ENCODE data around the gene OR11G2. TPM values are rescaled to one million over a fixed set of nuclear protein-coding genes. Genes with fewer than 3 reads are reported as not detected.
"Not testable (repeated sequence)": the region's sequence is repeated elsewhere in the genome, so short reads cannot be mapped to it uniquely, and the experiment has no call there.

The OR11G2 gene
- total RNA-seq, 2 donors from 2014 or later = not detected

DNA sequence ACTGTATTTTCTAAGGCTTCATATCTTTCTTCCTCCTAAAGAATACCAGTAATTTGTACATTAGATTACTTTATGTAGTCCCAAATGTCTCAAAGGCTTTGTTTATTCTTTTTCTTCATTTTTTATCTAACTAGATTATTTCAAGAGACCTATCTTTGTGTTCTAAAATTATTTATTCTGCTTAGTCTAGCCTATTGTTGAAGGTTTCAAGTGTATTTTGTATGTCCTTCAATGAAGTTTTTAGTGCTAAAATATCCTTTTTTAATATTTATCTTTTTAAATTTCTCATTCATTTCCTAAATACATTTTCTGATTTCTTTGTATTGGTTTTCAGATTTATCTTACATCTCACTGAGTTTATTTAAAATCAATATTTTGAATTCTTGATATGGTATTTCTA lies 26.2 kb upstream of the OR11G2 start:
- Histone ChIP-seq H3K27me3 (ENCODE audit: control insufficient read depth, insufficient read depth, low read length, poor library complexity, severe bottlenecking) (no peaks in the 10 kb centered on the region), H3K9me3 (ENCODE audit: control insufficient read depth, low read length) (peaks cover 86% of the 10 kb centered on the region), H3K4me1 (ENCODE audit: control insufficient read depth, insufficient read depth, low read length) (no peaks in the 10 kb centered on the region), H3K27ac (ENCODE audit: low read depth, low read length) (no peak overlapping the region), H3K9ac (ENCODE audit: extremely low read depth, low read length, poor library complexity, severe bottlenecking) (no peak overlapping the region), H3K4me3 (ENCODE audit: low read length) (no peak overlapping the region), H3K36me3 (ENCODE audit: control insufficient read depth, insufficient read depth, low read length) (no peaks in the 10 kb centered on the region)
- no peaks in the 10 kb centered on the region for H3K27me3 Mint-ChIP-seq (ENCODE audit: insufficient read depth)
- no peaks in the 10 kb centered on the region for H3K4me1 Mint-ChIP-seq
- peaks cover 79% of the 10 kb centered on the region for H3K9me3 Mint-ChIP-seq
- no peak overlapping the region for H3K27ac Mint-ChIP-seq
- H3K4me3 Mint-ChIP-seq = no peak overlapping the region
- DNase-seq = no peak
- TF ChIP-seq, protein P1, sequence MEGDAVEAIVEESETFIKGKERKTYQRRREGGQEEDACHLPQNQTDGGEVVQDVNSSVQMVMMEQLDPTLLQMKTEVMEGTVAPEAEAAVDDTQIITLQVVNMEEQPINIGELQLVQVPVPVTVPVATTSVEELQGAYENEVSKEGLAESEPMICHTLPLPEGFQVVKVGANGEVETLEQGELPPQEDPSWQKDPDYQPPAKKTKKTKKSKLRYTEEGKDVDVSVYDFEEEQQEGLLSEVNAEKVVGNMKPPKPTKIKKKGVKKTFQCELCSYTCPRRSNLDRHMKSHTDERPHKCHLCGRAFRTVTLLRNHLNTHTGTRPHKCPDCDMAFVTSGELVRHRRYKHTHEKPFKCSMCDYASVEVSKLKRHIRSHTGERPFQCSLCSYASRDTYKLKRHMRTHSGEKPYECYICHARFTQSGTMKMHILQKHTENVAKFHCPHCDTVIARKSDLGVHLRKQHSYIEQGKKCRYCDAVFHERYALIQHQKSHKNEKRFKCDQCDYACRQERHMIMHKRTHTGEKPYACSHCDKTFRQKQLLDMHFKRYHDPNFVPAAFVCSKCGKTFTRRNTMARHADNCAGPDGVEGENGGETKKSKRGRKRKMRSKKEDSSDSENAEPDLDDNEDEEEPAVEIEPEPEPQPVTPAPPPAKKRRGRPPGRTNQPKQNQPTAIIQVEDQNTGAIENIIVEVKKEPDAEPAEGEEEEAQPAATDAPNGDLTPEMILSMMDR (conservative IDR thresholded peaks at IDR 0.05) = no peak
- H3K36me3 Mint-ChIP-seq (ENCODE audit: low read depth) = no peaks in the 10 kb centered on the region

DNA sequence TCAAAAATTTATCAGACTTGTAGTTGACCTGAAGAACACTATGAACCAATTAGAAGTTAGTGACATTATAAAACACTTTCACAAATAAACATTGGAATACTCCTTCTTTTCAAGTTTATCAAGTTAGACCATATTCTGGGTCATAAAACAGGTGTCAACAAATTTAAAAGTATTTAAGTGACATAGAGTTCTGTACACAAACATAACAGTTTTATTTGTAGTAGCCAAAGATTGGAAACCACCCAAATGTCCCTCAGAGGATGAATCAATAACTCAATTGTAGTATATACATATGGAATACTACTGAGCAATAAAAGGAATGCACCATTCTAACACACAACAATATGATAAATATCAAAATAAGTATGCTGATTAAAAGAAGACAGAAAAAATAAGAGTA lies 23.6 kb upstream of the OR11G2 start:
- Histone ChIP-seq H3K36me3 (ENCODE audit: control insufficient read depth, insufficient read depth, low read length) (no peaks in the 10 kb centered on the region), H3K27ac (ENCODE audit: low read depth, low read length) (no peak overlapping the region), H3K4me1 (ENCODE audit: control insufficient read depth, insufficient read depth, low read length) (no peaks in the 10 kb centered on the region), H3K27me3 (ENCODE audit: control insufficient read depth, insufficient read depth, low read length, poor library complexity, severe bottlenecking) (no peaks in the 10 kb centered on the region), H3K9ac (ENCODE audit: extremely low read depth, low read length, poor library complexity, severe bottlenecking) (no peak overlapping the region), H3K9me3 (ENCODE audit: control insufficient read depth, low read length) (peaks cover 74% of the 10 kb centered on the region), H3K4me3 (ENCODE audit: low read length) (no peak overlapping the region)
- Mint-ChIP-seq H3K27me3 (ENCODE audit: insufficient read depth) (no peaks in the 10 kb centered on the region), H3K4me1 (no peaks in the 10 kb centered on the region), H3K36me3 (ENCODE audit: low read depth) (no peaks in the 10 kb centered on the region), H3K4me3 (no peak overlapping the region), H3K9me3 (peaks cover 76% of the 10 kb centered on the region), H3K27ac (no peak overlapping the region)
- TF ChIP-seq, protein P1 (conservative IDR thresholded peaks at IDR 0.05) = no peak
- no peak for DNase-seq

DNA sequence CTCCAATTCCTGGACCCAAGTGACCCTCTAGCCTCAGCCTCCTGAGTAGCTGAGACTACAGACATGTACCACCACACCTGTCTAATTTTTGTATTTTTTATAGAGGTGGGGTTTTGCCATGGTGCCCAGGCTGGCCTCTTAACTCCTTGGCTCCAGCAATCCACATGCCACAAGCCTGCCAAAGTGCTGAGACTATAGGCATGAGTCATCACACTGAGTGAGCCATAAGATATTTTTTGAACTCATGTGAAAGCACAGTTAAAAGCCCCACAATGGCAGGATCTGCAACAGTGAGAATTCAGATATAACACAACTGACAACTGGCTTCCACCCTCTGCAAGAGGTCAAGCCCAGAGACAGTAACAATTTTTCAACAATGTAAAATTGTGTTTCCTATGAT lies 20.8 kb upstream of the OR11G2 start:
- not testable (repeated sequence) for H3K27ac ChIP-seq (ENCODE audit: low read depth, low read length); H3K36me3 Mint-ChIP-seq (ENCODE audit: low read depth); H3K27ac Mint-ChIP-seq; H3K4me3 ChIP-seq (ENCODE audit: low read length); H3K27me3 ChIP-seq (ENCODE audit: control insufficient read depth, insufficient read depth, low read length, poor library complexity, severe bottlenecking); H3K27me3 Mint-ChIP-seq (ENCODE audit: insufficient read depth); DNase-seq; H3K36me3 ChIP-seq (ENCODE audit: control insufficient read depth, insufficient read depth, low read length); H3K4me1 ChIP-seq (ENCODE audit: control insufficient read depth, insufficient read depth, low read length); H3K9ac ChIP-seq (ENCODE audit: extremely low read depth, low read length, poor library complexity, severe bottlenecking); H3K4me1 Mint-ChIP-seq; H3K4me3 Mint-ChIP-seq
- H3K9me3 ChIP-seq (ENCODE audit: control insufficient read depth, low read length) = peaks cover 56% of the 10 kb centered on the region
- peaks cover 78% of the 10 kb centered on the region for H3K9me3 Mint-ChIP-seq

DNA sequence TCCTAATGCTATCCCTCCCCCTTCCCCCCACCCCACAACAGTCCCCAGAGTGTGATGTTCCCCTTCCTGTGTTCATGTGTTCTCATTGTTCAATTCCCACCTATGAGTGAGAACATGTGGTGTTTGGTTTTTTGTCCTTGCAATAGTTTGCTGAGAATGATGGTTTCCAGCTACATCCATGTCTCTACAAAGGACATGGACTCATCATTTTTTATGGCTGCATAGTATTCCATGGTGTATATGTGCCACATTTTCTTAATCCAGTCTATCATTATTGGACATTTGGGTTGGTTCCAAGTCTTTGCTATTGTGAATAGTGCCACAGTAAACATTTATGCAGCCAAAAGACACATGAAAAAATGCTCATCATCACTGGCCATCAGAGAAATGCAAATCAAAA lies 16.5 kb upstream of the OR11G2 start:
- DNase-seq; H3K4me3 Mint-ChIP-seq; H3K9ac ChIP-seq (ENCODE audit: extremely low read depth, low read length, poor library complexity, severe bottlenecking); H3K4me1 ChIP-seq (ENCODE audit: control insufficient read depth, insufficient read depth, low read length); H3K27me3 ChIP-seq (ENCODE audit: control insufficient read depth, insufficient read depth, low read length, poor library complexity, severe bottlenecking); H3K36me3 Mint-ChIP-seq (ENCODE audit: low read depth); H3K4me3 ChIP-seq (ENCODE audit: low read length); H3K27ac Mint-ChIP-seq; H3K27me3 Mint-ChIP-seq (ENCODE audit: insufficient read depth); H3K27ac ChIP-seq (ENCODE audit: low read depth, low read length); H3K4me1 Mint-ChIP-seq; H3K36me3 ChIP-seq (ENCODE audit: control insufficient read depth, insufficient read depth, low read length): not testable (repeated sequence)
- peaks cover 84% of the 10 kb centered on the region for H3K9me3 Mint-ChIP-seq
- peaks cover 48% of the 10 kb centered on the region for H3K9me3 ChIP-seq (ENCODE audit: control insufficient read depth, low read length)
